Central memory CD4-positive, alpha-beta T cell (primary cell): ENCODE data around the gene IFI6.
A peak's percentile ranks its signal among the peaks of the same experiment; 100 is the strongest.
"Not testable (repeated sequence)": the region's sequence is repeated elsewhere in the genome, so short reads cannot be mapped to it uniquely, and the experiment has no call there.

Experiments
- DNase-seq: peaks from one replicate; pipeline ENCODE4 v3.0.0; 2022
- total RNA-seq, 3 experiments: gene quantifications; one replicate each; lab custom pipeline; 2026; lab: John Stamatoyannopoulos, UW

IFI6 gene
- total RNA-seq: 4.9 to 14.0 (median 10.2) reads per million in 3 experiments

- peak; percentile 84 for DNase-seq
Observed at GRCh38 chr1:27671964-27672749, at the start of gene IFI6. TSS of gene IFI6 (minus strand) at chr1:27672192. CDS start at chr1:27669314, 2,878 bp downstream.

- DNase-seq: no peak
Observed at GRCh38 chr1:27719286-27720251, 47.6 kb upstream of the IFI6 start.

GRCh38 chr1:27716262-27716895, 44.4 kb upstream of the IFI6 start:
- DNase-seq: no peak

GRCh38 chr1:27713869-27714513, 42.0 kb upstream of the IFI6 start:
- no peak for DNase-seq

GRCh38 chr1:27713139-27713725, 41.2 kb upstream of the IFI6 start:
- no peak for DNase-seq

GRCh38 chr1:27710574-27710973, 38.6 kb upstream of the IFI6 start:
- DNase-seq: no peak

- no peak for DNase-seq
Observed at GRCh38 chr1:27705545-27705944, 33.6 kb upstream of the IFI6 start.

GRCh38 chr1:27704958-27705357, 33.0 kb upstream of the IFI6 start:
- no peak for DNase-seq

GRCh38 chr1:27696835-27697234, 24.8 kb upstream of the IFI6 start:
- DNase-seq: not testable (repeated sequence)

GRCh38 chr1:27690183-27690582, 18.2 kb upstream of the IFI6 start:
- no peak for DNase-seq

- no peak for DNase-seq
Observed at GRCh38 chr1:27689423-27690173, 17.6 kb upstream of the IFI6 start.

GRCh38 chr1:27687906-27688305, 15.9 kb upstream of the IFI6 start:
- no peak for DNase-seq

- DNase-seq: no peak
Observed at GRCh38 chr1:27686223-27686990, 14.4 kb upstream of the IFI6 start.

- no peak for DNase-seq
Observed at GRCh38 chr1:27684176-27684575, 12.2 kb upstream of the IFI6 start.

- no peak for DNase-seq
Observed at GRCh38 chr1:27682351-27682944, 10.5 kb upstream of the IFI6 start.

GRCh38 chr1:27681580-27681979, 9.6 kb upstream of the IFI6 start:
- not testable (repeated sequence) for DNase-seq

- DNase-seq: not testable (repeated sequence)
Observed at GRCh38 chr1:27680225-27680791, 8.3 kb upstream of the IFI6 start.

- DNase-seq: no peak
Observed at GRCh38 chr1:27678747-27679146, 6.8 kb upstream of the IFI6 start.

- no peak for DNase-seq
Observed at GRCh38 chr1:27676410-27676809, 4.4 kb upstream of the IFI6 start.

GRCh38 chr1:27672750-27673112, 739 bp upstream of the IFI6 start:
- DNase-seq: no peak
